Measurements from ENCODE around the gene SYCP3.

SYCP3 gene

DNA sequence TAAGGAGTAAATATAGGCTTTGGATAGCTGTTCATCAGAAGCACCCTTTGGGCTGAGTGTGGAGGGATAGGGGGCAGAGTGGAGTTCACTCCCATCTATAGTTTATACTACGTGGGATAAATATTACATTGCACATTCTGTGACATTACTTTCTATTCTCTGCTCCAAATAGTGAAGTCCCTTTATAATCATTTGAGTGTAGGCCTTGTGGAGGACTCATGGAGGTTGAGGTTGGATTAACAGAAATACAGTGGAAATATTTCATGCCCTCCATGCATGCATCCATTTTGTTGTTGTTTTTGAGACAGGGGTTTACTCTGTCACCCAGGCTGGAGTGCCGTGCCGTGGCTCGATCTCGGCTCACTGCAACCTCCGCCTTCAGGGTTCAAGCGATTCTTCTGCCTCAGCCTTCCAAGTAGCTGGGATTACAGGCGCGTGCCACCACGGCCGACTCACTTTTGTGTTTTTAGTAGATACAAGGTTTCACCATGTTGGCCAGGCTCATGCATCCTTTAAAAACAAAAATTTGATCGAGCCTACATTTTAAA lies 40.4 kb downstream of the SYCP3 start:
- whole genome bisulfite sequencing, 2 experiments: 83 to 84% methylated on average over 11 of the region's 12 CpGs
- Histone ChIP-seq H3K27me3 (ENCODE audit: control insufficient read depth, insufficient read depth, low read length, poor library complexity, severe bottlenecking) (peaks cover 32% of the 10 kb centered on the region), H3K36me3 (ENCODE audit: control insufficient read depth, insufficient read depth, low read length) (no peaks in the 10 kb centered on the region), H3K4me3 (ENCODE audit: insufficient read depth, low read depth, low read length) (no peak overlapping the region), H3K27ac (ENCODE audit: insufficient read depth, low read depth, low read length, poor library complexity, severe bottlenecking) (no peak overlapping the region), H3K4me1 (ENCODE audit: control insufficient read depth, insufficient read depth, low read length) (no peaks in the 10 kb centered on the region), H3K9me3 (ENCODE audit: control insufficient read depth, low read length) (no peaks in the 10 kb centered on the region)

- H3K27ac ChIP-seq (ENCODE audit: insufficient read depth, low read depth, low read length, poor library complexity, severe bottlenecking): no peak overlapping the region
Measured at GRCh38 chr12:101697930-101698799, 41.1 kb downstream of the SYCP3 start.

DNA sequence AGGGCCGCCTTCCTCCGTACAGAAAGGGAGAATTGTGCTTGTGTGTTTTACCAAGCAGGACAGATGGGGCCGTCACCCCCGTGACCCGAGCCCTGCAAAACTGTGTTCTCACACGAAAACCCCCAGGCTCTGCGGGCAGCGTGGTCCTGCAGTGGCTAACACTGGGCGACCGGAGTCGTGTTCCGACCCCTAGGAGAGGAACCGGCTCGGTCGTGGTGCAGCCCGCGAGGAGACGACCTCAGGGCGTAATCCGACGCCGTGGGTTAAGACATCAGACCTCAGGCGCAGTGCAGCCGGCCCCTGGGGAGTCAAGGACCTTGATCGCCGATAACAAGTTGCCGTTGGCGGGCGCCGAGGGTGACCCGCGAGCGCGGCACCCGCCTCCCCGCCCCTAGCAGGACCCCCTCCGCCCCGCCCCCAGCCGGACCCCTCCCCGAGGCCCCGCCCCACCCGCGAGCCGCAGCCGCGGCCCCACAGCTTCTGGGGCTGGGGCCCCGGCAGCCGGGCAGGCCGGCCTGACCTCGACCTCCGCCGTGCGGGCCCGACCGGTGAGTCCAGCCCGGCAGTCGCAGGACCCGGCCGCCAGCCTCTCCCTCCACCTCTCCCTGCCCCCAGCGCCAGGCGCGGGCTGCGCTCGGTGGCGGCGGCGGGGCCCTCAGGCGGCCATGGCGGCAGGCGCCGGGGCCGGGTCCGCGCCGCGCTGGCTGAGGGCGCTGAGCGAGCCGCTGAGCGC lies 41.9 kb downstream of the SYCP3 start, which contains the start of gene CHPT1:
CHPT1 (plus strand) TSS at position 444 of the 733 bp plus-strand sequence; CDS start at position 666, 222 bp downstream.
- H3K27ac ChIP-seq (ENCODE audit: insufficient read depth, low read depth, low read length, poor library complexity, severe bottlenecking): no peak within 1 kb of the TSS
- 0% methylated on average over 77 to 80 of the region's 80 CpGs for WGBS, 2 experiments
- no peaks in the 10 kb centered on the region for H3K4me1 ChIP-seq (ENCODE audit: control insufficient read depth, insufficient read depth, low read length)
- H3K9me3 ChIP-seq (ENCODE audit: control insufficient read depth, low read length): no peaks in the 10 kb centered on the region
- H3K36me3 ChIP-seq (ENCODE audit: control insufficient read depth, insufficient read depth, low read length): no peaks in the 10 kb centered on the region
- peaks cover 32% of the 10 kb centered on the region for H3K27me3 ChIP-seq (ENCODE audit: control insufficient read depth, insufficient read depth, low read length, poor library complexity, severe bottlenecking)
- H3K4me3 ChIP-seq (ENCODE audit: insufficient read depth, low read depth, low read length): peak within 1 kb of the TSS; percentile 76

More at GRCh38 chr12:101697930-101698799, 41.1 kb downstream of the SYCP3 start:
- H3K9me3 ChIP-seq (ENCODE audit: control insufficient read depth, low read length): no peaks in the 10 kb centered on the region
- H3K27me3 ChIP-seq (ENCODE audit: control insufficient read depth, insufficient read depth, low read length, poor library complexity, severe bottlenecking): peaks cover 32% of the 10 kb centered on the region
- WGBS, 2 experiments: 1% methylated on average over 67 of the region's 67 CpGs
- H3K4me1 ChIP-seq (ENCODE audit: control insufficient read depth, insufficient read depth, low read length): no peaks in the 10 kb centered on the region
- H3K4me3 ChIP-seq (ENCODE audit: insufficient read depth, low read depth, low read length): peak overlapping the region; percentile 76
- H3K36me3 ChIP-seq (ENCODE audit: control insufficient read depth, insufficient read depth, low read length): no peaks in the 10 kb centered on the region

DNA sequence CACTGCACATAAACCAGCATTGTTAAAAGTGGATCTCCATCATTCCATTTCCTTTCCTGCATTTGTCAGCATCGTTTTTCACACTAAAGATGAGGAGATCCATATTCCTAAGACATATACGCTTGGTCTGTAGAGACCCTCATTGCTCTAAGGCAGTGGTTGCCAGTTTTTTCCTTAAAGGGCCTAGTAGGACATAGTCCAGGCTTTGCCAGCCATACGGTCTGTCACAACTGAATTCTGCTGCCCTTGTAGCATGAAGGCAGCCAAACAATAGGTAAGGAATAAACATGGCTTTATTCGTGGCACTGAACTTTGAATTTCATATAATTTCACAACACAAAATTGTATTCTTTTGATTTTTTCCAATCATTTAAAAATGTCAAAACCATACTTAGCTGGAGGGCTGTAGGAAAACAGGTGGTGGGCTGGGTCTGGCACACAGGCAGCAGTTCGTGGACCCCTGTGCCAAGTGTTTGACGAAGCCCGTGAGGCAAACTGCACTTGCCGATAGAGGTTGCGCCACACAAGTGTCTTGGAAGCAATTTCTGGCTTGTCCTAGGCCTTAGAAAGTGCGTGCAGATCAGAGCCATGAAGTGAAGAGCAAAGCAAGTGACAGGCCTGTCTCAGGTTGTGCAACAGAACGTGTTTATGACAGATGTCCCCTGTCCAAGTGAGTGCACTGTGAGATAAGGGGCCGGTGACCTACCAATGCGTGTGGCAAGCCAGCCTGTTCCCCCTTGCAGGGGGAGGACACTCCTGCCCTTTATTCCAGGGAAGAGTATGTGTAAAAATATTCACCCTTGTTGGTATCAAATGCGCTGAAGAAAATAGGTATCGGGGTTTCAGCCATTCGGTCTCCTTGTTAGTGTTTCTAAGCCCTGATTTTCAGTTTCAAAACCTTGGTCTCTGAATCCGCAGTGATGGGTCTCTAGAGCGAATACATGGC lies 42.7 kb downstream of the SYCP3 start:
- no peaks in the 10 kb centered on the region for H3K36me3 ChIP-seq (ENCODE audit: control insufficient read depth, insufficient read depth, low read length)
- H3K27me3 ChIP-seq (ENCODE audit: control insufficient read depth, insufficient read depth, low read length, poor library complexity, severe bottlenecking): peaks cover 32% of the 10 kb centered on the region
- H3K4me1 ChIP-seq (ENCODE audit: control insufficient read depth, insufficient read depth, low read length): no peaks in the 10 kb centered on the region
- H3K27ac ChIP-seq (ENCODE audit: insufficient read depth, low read depth, low read length, poor library complexity, severe bottlenecking): no peak overlapping the region
- H3K9me3 ChIP-seq (ENCODE audit: control insufficient read depth, low read length): no peaks in the 10 kb centered on the region
- peak overlapping the region; percentile 76 for H3K4me3 ChIP-seq (ENCODE audit: insufficient read depth, low read depth, low read length)
- WGBS, 2 experiments: 46 to 50% methylated on average over 18 of the region's 18 CpGs

- no peaks in the 10 kb centered on the region for H3K4me1 ChIP-seq (ENCODE audit: control insufficient read depth, insufficient read depth, low read length)
- no peaks in the 10 kb centered on the region for H3K36me3 ChIP-seq (ENCODE audit: control insufficient read depth, insufficient read depth, low read length)
- H3K9me3 ChIP-seq (ENCODE audit: control insufficient read depth, low read length): no peaks in the 10 kb centered on the region
- WGBS, 2 experiments: 90% methylated on average over 1 of the region's 1 CpG
- H3K27ac ChIP-seq (ENCODE audit: insufficient read depth, low read depth, low read length, poor library complexity, severe bottlenecking): no peak overlapping the region
- H3K27me3 ChIP-seq (ENCODE audit: control insufficient read depth, insufficient read depth, low read length, poor library complexity, severe bottlenecking): peaks cover 32% of the 10 kb centered on the region
- H3K4me3 ChIP-seq (ENCODE audit: insufficient read depth, low read depth, low read length): no peak overlapping the region
Measured at GRCh38 chr12:101695706-101696105, 43.6 kb downstream of the SYCP3 start.

DNA sequence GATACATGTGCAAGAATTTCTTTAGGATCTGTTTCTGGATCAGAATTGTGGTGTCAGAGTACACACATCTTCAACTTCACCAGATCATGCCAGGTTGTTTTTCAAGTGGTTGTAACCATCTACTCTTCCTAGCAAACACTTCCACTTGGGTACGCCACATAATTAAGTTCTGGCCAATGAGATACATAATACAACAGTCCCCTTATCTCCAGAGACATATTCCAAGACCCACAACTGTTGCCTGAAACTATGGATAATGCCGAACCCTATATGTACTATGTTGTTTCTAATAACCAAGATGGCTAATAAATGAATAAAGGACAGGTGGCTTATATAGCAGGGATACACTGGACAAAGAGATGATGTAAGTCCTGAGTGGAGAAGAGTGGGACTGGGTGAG lies 44.3 kb downstream of the SYCP3 start:
- Histone ChIP-seq H3K27ac (ENCODE audit: insufficient read depth, low read depth, low read length, poor library complexity, severe bottlenecking) (no peak overlapping the region), H3K4me1 (ENCODE audit: control insufficient read depth, insufficient read depth, low read length) (no peaks in the 10 kb centered on the region), H3K9me3 (ENCODE audit: control insufficient read depth, low read length) (no peaks in the 10 kb centered on the region), H3K4me3 (ENCODE audit: insufficient read depth, low read depth, low read length) (no peak overlapping the region), H3K36me3 (ENCODE audit: control insufficient read depth, insufficient read depth, low read length) (no peaks in the 10 kb centered on the region), H3K27me3 (ENCODE audit: control insufficient read depth, insufficient read depth, low read length, poor library complexity, severe bottlenecking) (peaks cover 32% of the 10 kb centered on the region)
- WGBS, 2 experiments: 97 to 100% methylated on average over 1 to 2 of the region's 2 CpGs

DNA sequence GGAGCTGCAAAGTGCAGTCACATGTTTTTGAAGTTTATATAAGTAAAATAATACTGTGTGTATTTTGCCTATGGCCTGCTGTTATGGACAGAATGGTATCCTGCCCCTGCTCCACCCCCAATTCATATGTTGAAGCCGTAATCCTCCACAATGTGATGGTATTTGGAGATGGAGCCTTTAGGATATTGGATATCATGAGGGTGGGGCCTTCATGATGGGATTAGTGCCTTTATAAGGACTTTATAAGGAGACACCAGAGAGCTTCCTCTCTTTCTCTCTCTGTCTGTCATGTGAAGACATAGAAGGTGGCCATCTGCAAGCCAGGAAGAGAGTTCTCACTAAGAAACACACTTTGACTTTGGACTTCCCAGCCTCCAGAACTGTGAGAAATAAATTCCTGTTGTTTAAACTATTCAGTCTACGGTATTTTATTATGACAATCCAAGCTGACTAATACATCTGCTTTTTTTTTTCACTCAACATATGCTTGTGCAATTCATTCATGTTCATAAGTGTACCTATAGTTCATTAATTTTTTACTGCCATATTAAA lies 44.9 kb downstream of the SYCP3 start:
- Histone ChIP-seq H3K4me3 (ENCODE audit: insufficient read depth, low read depth, low read length) (no peak overlapping the region), H3K36me3 (ENCODE audit: control insufficient read depth, insufficient read depth, low read length) (no peaks in the 10 kb centered on the region), H3K9me3 (ENCODE audit: control insufficient read depth, low read length) (no peaks in the 10 kb centered on the region), H3K4me1 (ENCODE audit: control insufficient read depth, insufficient read depth, low read length) (no peaks in the 10 kb centered on the region), H3K27ac (ENCODE audit: insufficient read depth, low read depth, low read length, poor library complexity, severe bottlenecking) (no peak overlapping the region), H3K27me3 (ENCODE audit: control insufficient read depth, insufficient read depth, low read length, poor library complexity, severe bottlenecking) (peaks cover 32% of the 10 kb centered on the region)
- WGBS, 2 experiments: 91 to 100% methylated on average over 2 of the region's 2 CpGs

DNA sequence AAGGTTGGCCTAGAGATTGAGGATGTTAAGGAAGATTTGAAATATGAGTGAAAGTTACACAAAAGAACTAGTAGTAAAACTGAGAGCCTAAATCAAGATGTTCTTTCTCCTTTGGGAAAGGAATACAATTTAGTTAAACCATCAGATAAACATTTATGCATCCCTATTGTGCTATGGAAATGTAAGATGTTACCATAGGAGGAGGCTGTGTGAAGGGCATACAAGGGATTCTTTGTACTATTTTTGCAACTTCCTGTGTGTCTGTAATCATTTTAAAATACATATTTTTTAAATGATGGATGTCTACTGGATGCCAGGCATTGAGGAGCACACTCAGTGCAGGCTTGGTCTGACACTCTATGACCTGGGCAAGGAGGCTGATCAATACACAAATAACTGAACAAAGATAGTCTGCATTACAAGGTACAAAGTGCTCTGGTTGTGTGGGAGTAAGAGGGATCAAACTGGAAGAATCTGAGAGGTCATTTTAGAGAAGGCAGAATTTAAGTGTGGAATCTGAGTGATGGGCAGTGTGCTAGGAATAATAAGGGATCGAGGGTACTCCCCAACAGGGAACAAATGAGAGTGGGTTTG lies 47.7 kb downstream of the SYCP3 start:
- WGBS, 2 experiments: 90% methylated on average over 1 of the region's 1 CpG

DNA sequence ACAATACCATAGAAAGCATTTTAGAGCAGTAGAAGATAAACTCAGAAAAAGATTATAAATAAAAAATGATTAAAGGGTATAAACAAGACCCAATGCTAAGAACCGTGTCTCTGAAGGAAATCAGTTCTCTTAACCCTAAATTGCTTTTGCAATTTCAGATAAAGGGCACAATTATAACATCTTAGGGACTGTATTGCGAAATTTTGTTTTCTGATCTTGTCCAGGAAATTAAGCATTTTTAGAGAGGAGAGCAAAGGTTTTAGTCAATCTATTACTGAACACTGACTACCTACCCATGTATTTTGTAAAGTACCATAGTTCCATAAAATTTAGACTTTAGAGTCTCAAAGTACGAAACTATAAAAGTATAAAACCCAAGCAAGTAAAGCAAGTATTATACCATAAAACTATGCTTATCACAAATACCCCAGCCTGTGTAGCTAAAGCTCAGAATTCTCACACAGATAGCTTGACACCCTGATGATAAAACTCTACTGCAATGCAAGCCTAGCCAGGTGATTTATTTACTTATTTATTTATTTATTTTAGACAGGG lies 48.6 kb downstream of the SYCP3 start:
- 51 to 79% methylated on average over 2 to 3 of the region's 3 CpGs for WGBS, 2 experiments
- no peaks in the 10 kb centered on the region for H3K4me1 ChIP-seq (ENCODE audit: control insufficient read depth, insufficient read depth, low read length)
- peaks cover 7% of the 10 kb centered on the region for H3K27me3 ChIP-seq (ENCODE audit: control insufficient read depth, insufficient read depth, low read length, poor library complexity, severe bottlenecking)
- H3K9me3 ChIP-seq (ENCODE audit: control insufficient read depth, low read length): no peaks in the 10 kb centered on the region
- no peak overlapping the region for H3K27ac ChIP-seq (ENCODE audit: insufficient read depth, low read depth, low read length, poor library complexity, severe bottlenecking)
- H3K4me3 ChIP-seq (ENCODE audit: insufficient read depth, low read depth, low read length): no peak overlapping the region
- no peaks in the 10 kb centered on the region for H3K36me3 ChIP-seq (ENCODE audit: control insufficient read depth, insufficient read depth, low read length)

More for the DNA sequence above, 47.7 kb downstream of the SYCP3 start:
- no peaks in the 10 kb centered on the region for H3K36me3 ChIP-seq (ENCODE audit: control insufficient read depth, insufficient read depth, low read length)
- H3K27ac ChIP-seq (ENCODE audit: insufficient read depth, low read depth, low read length, poor library complexity, severe bottlenecking): no peak overlapping the region
- H3K4me3 ChIP-seq (ENCODE audit: insufficient read depth, low read depth, low read length): no peak overlapping the region
- peaks cover 17% of the 10 kb centered on the region for H3K27me3 ChIP-seq (ENCODE audit: control insufficient read depth, insufficient read depth, low read length, poor library complexity, severe bottlenecking)
- no peaks in the 10 kb centered on the region for H3K9me3 ChIP-seq (ENCODE audit: control insufficient read depth, low read length)
- no peaks in the 10 kb centered on the region for H3K4me1 ChIP-seq (ENCODE audit: control insufficient read depth, insufficient read depth, low read length)
